Mucosa of rectum (tissue), 2 donors: ENCODE data around the gene FDX2.

ENCODE experiments used
- H3K27ac ChIP-seq, 2 donors: one replicate each; pipeline ENCODE4 v1.7.0; 2013; ENCODE audit warnings: inconsistent platforms in 2 of 2, low read depth in 2 of 2, low read length in 2 of 2
- H3K27me3 ChIP-seq, 2 donors: one replicate each; pipeline ENCODE4 v1.7.0; 2013; ENCODE audit warnings: low read length in 2 of 2; ENCODE audit not compliant: control insufficient read depth in 2 of 2, insufficient read depth in 2 of 2
- H3K36me3 ChIP-seq, 2 donors: one replicate each; pipeline ENCODE4 v1.7.0; 2013; ENCODE audit warnings: low read length in 2 of 2; ENCODE audit not compliant: control insufficient read depth in 2 of 2, insufficient read depth in 2 of 2
- H3K4me1 ChIP-seq, 2 donors: one replicate each; pipeline ENCODE4 v1.7.0; 2013; ENCODE audit warnings: low read length in 2 of 2, mild to moderate bottlenecking in 1 of 2; ENCODE audit not compliant: control insufficient read depth in 2 of 2, insufficient read depth in 2 of 2
- H3K4me3 ChIP-seq, 2 donors: one replicate each; pipeline ENCODE4 v1.7.0; 2013; ENCODE audit warnings: low read length in 2 of 2
- H3K9ac ChIP-seq, 2 donors: one replicate each; pipeline ENCODE4 v1.7.0; 2013; ENCODE audit warnings: low read length in 2 of 2, low read depth in 1 of 2, mild to moderate bottlenecking in 1 of 2
- H3K9me3 ChIP-seq, 2 donors: one replicate each; pipeline ENCODE4 v1.7.0; 2013; ENCODE audit warnings: low read length in 2 of 2; ENCODE audit not compliant: control insufficient read depth in 2 of 2
- donor health status: healthy.
- donor health status: Normal muscosa, but diverticular disease.

Gene FDX2

DNA sequence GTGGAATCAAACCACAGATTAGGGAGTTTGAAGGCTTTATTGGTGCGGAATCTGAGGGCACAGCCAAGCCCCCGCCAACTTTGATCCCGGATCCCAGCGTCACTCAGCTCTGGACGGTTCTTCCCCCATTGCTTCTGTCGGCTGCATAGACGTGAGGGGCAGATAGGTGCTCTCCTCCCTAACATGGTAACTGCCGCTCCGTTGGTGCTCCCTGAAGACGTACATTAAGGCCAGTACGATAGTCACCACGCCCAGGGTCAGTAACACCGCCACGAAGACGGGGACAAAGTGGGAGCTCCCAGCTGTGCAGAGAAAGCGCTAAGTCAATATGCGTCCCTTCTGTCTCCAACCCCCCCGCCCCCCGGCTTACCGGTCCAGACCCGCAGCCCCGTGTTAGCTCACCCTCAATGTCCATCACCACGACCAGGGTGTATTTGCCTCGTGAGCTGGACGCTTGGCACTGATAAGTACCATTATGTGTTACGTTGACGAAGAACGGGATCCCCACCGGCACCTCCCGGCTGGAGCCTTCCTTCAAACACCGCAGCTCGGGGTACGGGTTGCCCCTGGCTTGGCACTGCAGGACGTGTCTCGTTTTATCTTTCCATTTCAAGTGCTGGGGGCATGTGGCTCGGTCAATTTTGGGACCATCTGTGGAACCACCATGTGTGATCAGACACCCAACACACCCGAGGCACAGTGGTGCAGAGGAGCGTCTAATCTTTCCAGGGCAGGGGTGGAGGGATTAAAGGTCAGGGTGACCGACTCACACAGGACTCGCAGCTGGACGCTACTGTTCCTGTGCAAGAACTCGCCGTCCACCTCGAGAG lies 18.2 kb upstream of the FDX2 start:
- no peaks in the 10 kb centered on the region for H3K27me3 ChIP-seq

GRCh38 chr19:10332965-10333757 lies 17.3 kb upstream of the FDX2 start, which contains the start of gene RAVER1:
Gene RAVER1, minus strand, starts transcription at chr19:10333529. Its CDS starts 22 bp downstream, at chr19:10333507.
- Histone ChIP-seq H3K27ac (peak within 1 kb of the TSS; percentile 85 to 89), H3K36me3 (peaks cover 19 to 22% of the 10 kb centered on the region in 2 donors), H3K9ac (peak within 1 kb of the TSS; percentile 72 to 84)

More for the DNA sequence above, 18.2 kb upstream of the FDX2 start:
- Histone ChIP-seq H3K9ac (peak overlapping the region; percentile 72 to 84), H3K4me1 (peaks cover 23 to 25% of the 10 kb centered on the region in 2 donors), H3K27ac (peak overlapping the region; percentile 85 to 89), H3K36me3 (peaks cover 11 to 14% of the 10 kb centered on the region in 2 donors), H3K9me3 (no peaks in the 10 kb centered on the region), H3K4me3 (peak overlapping the region; percentile 87 to 95)

GRCh38 chr19:10332158-10332964 lies 16.5 kb upstream of the FDX2 start:
- H3K27me3 ChIP-seq, result no peaks in the 10 kb centered on the region
- peaks cover 23 to 25% of the 10 kb centered on the region in 2 donors for H3K4me1 ChIP-seq
- H3K4me3 ChIP-seq, result peak overlapping the region; percentile 87 to 95
- H3K9ac ChIP-seq, result peak overlapping the region; percentile 72 to 81
- no peaks in the 10 kb centered on the region for H3K9me3 ChIP-seq
- peak overlapping the region; percentile 85 to 89 for H3K27ac ChIP-seq
- H3K36me3 ChIP-seq, result peaks cover 27 to 30% of the 10 kb centered on the region in 2 donors

More at GRCh38 chr19:10332965-10333757, 17.3 kb upstream of the FDX2 start, which contains the start of gene RAVER1:
- Histone ChIP-seq H3K27me3 (no peaks in the 10 kb centered on the region), H3K4me1 (peaks cover 23 to 25% of the 10 kb centered on the region in 2 donors), H3K9me3 (no peaks in the 10 kb centered on the region), H3K4me3 (peak within 1 kb of the TSS; percentile 87 to 95)

DNA sequence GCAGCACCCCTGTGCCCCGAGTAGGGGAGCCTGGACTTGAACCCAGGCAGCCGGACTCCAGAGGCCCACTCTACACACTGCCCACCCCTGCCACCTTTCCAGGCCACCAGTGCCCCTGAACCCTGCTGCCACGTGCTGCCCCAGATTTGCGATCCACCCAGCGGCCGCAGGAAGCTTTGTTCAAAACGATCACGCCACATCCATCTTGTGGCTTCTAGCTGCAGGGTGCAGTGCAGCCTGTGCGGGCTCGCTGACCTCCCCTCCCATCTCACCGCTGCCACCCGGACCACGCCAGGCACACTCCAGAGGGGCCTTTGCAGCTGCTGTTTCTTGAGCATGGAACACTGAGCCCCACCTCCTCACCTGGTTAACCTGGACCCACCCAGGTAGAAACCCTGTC lies 13.7 kb upstream of the FDX2 start:
- H3K9ac ChIP-seq, result no peak overlapping the region
- H3K27ac ChIP-seq, result no peak overlapping the region
- peaks cover 23 to 25% of the 10 kb centered on the region in 2 donors for H3K4me1 ChIP-seq
- no peaks in the 10 kb centered on the region for H3K9me3 ChIP-seq
- H3K4me3 ChIP-seq, result no peak overlapping the region
- peaks cover 34 to 47% of the 10 kb centered on the region in 2 donors for H3K36me3 ChIP-seq
- H3K27me3 ChIP-seq, result no peaks in the 10 kb centered on the region

- H3K4me3 ChIP-seq, result no peak overlapping the region
- peaks cover 34 to 48% of the 10 kb centered on the region in 2 donors for H3K36me3 ChIP-seq
- no peaks in the 10 kb centered on the region for H3K27me3 ChIP-seq
- no peak overlapping the region for H3K9ac ChIP-seq
- H3K27ac ChIP-seq, result no peak overlapping the region
- H3K9me3 ChIP-seq, result no peaks in the 10 kb centered on the region
- peaks cover 17 to 18% of the 10 kb centered on the region in 2 donors for H3K4me1 ChIP-seq
Measured at GRCh38 chr19:10328558-10329429, 13.0 kb upstream of the FDX2 start.

DNA sequence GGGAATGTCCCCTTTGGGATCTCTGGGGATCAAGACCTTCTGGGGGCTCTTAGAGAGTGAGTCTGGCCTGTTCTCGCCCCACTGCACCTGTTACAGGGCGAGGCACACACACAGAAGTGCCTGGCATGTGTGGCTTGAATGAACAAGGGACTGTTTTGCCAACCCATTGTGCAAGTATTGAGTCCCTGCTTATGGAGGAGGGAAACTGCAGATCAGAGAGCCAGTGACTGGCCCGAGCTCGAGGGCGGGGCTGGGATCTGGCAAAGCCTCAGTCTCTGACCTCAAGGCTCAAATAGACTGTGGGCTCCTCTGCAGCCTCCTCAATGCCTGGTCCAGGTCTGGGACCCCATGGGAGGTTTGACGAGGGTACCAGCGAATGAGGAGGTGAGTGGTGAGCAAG lies 12.0 kb upstream of the FDX2 start:
- Histone ChIP-seq H3K27me3 (no peaks in the 10 kb centered on the region), H3K9me3 (no peaks in the 10 kb centered on the region), H3K4me3 (no peak overlapping the region), H3K4me1 (peaks cover 17 to 18% of the 10 kb centered on the region in 2 donors), H3K36me3 (peaks cover 34 to 55% of the 10 kb centered on the region in 2 donors), H3K27ac (no peak overlapping the region), H3K9ac (no peak overlapping the region)

DNA sequence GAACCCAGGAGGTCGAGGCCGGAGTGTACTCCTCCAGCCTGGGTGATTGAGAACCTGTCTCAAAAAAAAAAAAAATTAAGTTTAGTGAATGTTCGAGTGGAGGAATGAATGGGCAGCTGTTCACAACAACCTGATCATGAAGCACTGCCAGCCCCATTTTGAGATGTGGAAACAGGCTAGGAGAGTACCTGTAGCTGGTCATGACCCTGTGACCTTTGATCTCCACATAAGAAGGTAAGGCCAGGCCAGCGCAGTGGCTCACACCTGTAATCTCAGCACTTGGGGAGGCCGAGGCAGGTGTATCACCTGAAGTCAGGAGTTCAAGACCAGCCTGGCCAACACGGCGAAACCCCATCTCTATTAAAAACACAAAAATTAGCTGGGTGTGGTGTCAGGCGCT lies 9.9 kb upstream of the FDX2 start:
- Histone ChIP-seq H3K27me3 (no peaks in the 10 kb centered on the region), H3K9me3 (no peaks in the 10 kb centered on the region), H3K36me3 (peaks cover 46 to 69% of the 10 kb centered on the region in 2 donors)

GRCh38 chr19:10321874-10322835 lies 6.3 kb upstream of the FDX2 start:
- Histone ChIP-seq H3K27me3 (no peaks in the 10 kb centered on the region), H3K27ac (peak overlapping the region; percentile 85 to 95), H3K36me3 (peaks cover 34 to 58% of the 10 kb centered on the region in 2 donors), H3K4me1 (peaks cover 24 to 25% of the 10 kb centered on the region in 2 donors), H3K9ac (peak overlapping the region; percentile 4 to 75), H3K4me3 (peak overlapping the region; percentile 23 to 26), H3K9me3 (no peaks in the 10 kb centered on the region)

More for the DNA sequence above, 9.9 kb upstream of the FDX2 start:
- no peak overlapping the region for H3K9ac ChIP-seq
- no peak overlapping the region for H3K27ac ChIP-seq
- H3K4me1 ChIP-seq, result peaks cover 24% of the 10 kb centered on the region in 2 donors
- no peak overlapping the region for H3K4me3 ChIP-seq
